MG63 (cell line): ENCODE measurements around the gene INTS2. TPM values are rescaled to one million over a fixed set of nuclear protein-coding genes. Genes with fewer than 3 reads are reported as not detected.
"Not testable (repeated sequence)": the region's sequence is repeated elsewhere in the genome, so short reads cannot be mapped to it uniquely, and the experiment has no call there.

ENCODE experiments used
- DNase-seq: peaks from one replicate; pipeline ENCODE4 v3.0.0-alpha.2; 2020
- H3K27me3 ChIP-seq: fragments of 250-450 bp; sonication (Bioruptor Pico); 2 replicates; pipeline ENCODE4 v1.5.1; 2020; ENCODE audit warnings: mild to moderate bottlenecking, moderate library complexity
- H3K36me3 ChIP-seq: fragments of 250-450 bp; sonication (Bioruptor Pico); 2 replicates; pipeline ENCODE4 v1.5.1; 2020; ENCODE audit warnings: mild to moderate bottlenecking, moderate library complexity
- H3K4me3 ChIP-seq: fragments of 250-450 bp; sonication (Bioruptor Pico); 2 replicates; pipeline ENCODE4 v1.5.1; 2020; ENCODE audit warnings: mild to moderate bottlenecking, moderate library complexity
- H3K9me3 ChIP-seq: fragments of 250-450 bp; sonication (Bioruptor Pico); 2 replicates; pipeline ENCODE4 v1.5.1; 2020; ENCODE audit warnings: mild to moderate bottlenecking, moderate library complexity
- total RNA-seq: library from RNA; depleted of rRNA; stranded (reverse); fragments of >200 nt; shearing (Covaris generic); gene quantifications from 2 replicates; pipeline ENCODE4 v1.2.3, GENCODE V29; 2014; ENCODE audit warnings: low replicate concordance; rRNA removed

Gene INTS2, protein sequence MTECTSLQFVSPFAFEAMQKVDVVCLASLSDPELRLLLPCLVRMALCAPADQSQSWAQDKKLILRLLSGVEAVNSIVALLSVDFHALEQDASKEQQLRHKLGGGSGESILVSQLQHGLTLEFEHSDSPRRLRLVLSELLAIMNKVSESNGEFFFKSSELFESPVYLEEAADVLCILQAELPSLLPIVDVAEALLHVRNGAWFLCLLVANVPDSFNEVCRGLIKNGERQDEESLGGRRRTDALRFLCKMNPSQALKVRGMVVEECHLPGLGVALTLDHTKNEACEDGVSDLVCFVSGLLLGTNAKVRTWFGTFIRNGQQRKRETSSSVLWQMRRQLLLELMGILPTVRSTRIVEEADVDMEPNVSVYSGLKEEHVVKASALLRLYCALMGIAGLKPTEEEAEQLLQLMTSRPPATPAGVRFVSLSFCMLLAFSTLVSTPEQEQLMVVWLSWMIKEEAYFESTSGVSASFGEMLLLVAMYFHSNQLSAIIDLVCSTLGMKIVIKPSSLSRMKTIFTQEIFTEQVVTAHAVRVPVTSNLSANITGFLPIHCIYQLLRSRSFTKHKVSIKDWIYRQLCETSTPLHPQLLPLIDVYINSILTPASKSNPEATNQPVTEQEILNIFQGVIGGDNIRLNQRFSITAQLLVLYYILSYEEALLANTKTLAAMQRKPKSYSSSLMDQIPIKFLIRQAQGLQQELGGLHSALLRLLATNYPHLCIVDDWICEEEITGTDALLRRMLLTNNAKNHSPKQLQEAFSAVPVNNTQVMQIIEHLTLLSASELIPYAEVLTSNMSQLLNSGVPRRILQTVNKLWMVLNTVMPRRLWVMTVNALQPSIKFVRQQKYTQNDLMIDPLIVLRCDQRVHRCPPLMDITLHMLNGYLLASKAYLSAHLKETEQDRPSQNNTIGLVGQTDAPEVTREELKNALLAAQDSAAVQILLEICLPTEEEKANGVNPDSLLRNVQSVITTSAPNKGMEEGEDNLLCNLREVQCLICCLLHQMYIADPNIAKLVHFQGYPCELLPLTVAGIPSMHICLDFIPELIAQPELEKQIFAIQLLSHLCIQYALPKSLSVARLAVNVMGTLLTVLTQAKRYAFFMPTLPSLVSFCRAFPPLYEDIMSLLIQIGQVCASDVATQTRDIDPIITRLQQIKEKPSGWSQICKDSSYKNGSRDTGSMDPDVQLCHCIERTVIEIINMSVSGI
- total RNA-seq, result 8.1 and 11.9 TPM in 2 replicates

- Histone ChIP-seq H3K27me3 (no peaks in the 10 kb centered on the region), H3K9me3 (no peaks in the 10 kb centered on the region), H3K4me3 (peak within 1 kb of the TSS; percentile 89), H3K36me3 (peaks cover 26% of the 10 kb centered on the region)
- peak; percentile 99 for DNase-seq
Measured at GRCh38 chr17:61927208-61928100, at the start of gene INTS2. Gene INTS2, minus strand, starts transcription at chr17:61927982. Its CDS starts 1,338 bp downstream, at chr17:61926644.

- Histone ChIP-seq H3K4me3 (no peak overlapping the region), H3K9me3 (no peaks in the 10 kb centered on the region), H3K27me3 (no peaks in the 10 kb centered on the region), H3K36me3 (peaks cover 59% of the 10 kb centered on the region)
- DNase-seq, result no peak
Measured at GRCh38 chr17:61974115-61974514, 46.3 kb upstream of the INTS2 start.

GRCh38 chr17:61972311-61972710 is 44.5 kb upstream of the INTS2 start:
- Histone ChIP-seq H3K4me3 (no peak overlapping the region), H3K9me3 (no peaks in the 10 kb centered on the region), H3K27me3 (no peaks in the 10 kb centered on the region), H3K36me3 (peaks cover 67% of the 10 kb centered on the region)
- no peak for DNase-seq

DNA sequence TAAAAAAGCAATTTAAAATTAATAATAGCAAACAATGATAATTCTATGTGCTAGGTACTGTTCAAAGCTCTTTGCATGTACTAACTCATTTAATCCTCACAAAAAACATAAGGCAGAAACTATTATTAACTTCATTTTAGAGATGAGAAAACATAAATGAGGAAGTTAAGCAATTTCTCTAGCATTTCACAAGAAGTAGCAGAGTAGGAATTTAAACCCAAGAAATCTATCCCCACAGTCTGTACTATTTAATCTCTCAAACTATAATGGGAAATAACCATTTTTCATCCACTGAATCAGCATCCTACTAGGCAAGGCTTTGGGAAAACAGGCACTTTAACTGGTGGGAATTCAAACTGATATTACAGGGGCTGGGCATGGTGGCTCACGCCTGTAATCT is 42.2 kb upstream of the INTS2 start:
- Histone ChIP-seq H3K36me3 (peaks cover 71% of the 10 kb centered on the region), H3K9me3 (no peaks in the 10 kb centered on the region), H3K4me3 (no peak overlapping the region), H3K27me3 (no peaks in the 10 kb centered on the region)
- DNase-seq, result no peak

DNA sequence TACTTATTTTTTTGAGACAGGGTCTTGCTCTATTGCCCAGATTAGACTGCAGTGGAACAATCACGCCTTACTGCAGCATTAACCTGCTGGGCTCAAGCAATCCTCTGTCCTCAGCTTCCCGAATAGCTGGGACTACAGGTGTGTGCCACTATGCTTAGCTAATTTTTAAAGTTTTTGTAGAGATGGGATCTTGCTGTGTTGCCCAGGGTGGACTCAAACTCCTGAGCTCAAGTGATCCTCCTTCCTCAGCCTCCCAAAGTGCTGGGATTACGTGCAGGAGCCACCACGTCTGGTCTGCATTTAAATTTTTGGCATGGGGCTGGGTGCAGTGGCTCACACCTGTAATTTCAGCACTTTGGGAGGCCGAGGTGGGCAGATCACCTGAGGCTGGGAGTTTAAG is 41.0 kb upstream of the INTS2 start:
- DNase-seq, result no peak
- Histone ChIP-seq H3K27me3 (no peaks in the 10 kb centered on the region), H3K36me3 (peaks cover 78% of the 10 kb centered on the region), H3K4me3 (no peak overlapping the region), H3K9me3 (no peaks in the 10 kb centered on the region)

DNA sequence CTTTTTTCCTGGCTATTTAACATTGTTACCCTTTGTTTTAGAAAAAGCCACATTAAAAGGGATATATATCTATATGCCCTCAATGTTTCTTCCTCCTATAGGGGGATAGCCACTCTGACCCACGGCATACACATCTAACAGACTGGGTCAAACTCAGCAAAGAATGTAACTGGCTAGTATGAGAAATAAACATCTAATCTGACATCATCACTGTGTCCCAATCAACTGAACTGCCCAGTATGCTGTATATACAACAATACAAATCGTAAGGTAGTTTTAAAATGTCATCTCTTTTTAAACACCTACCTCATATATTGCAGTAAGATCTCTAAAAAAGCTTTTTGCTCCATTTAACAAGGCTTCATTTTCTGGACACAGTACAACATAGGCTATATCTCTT is 39.9 kb upstream of the INTS2 start:
- H3K9me3 ChIP-seq, result no peaks in the 10 kb centered on the region
- H3K4me3 ChIP-seq, result no peak overlapping the region
- no peak for DNase-seq
- H3K27me3 ChIP-seq, result no peaks in the 10 kb centered on the region
- H3K36me3 ChIP-seq, result peaks cover 83% of the 10 kb centered on the region

DNA sequence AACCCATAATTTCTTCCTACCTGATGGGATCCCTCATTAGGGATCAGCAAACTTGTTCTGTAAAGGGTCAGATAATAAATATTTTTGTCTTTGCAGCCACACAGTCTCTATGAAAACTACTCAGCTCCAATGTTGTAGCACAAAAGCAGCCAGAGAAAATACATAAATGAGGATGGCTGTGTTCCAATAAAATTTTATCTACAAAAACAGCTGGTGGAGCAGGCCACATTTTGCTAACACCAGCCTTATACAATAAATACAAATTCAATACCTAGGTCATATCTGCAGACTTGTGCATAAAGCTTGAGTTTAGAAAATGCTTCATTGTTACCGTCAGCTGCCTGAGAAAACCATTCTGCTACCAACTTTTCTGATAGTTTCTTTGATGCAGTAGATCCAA is 38.4 kb upstream of the INTS2 start:
- Histone ChIP-seq H3K36me3 (peaks cover 82% of the 10 kb centered on the region), H3K4me3 (no peak overlapping the region), H3K9me3 (no peaks in the 10 kb centered on the region), H3K27me3 (no peaks in the 10 kb centered on the region)
- DNase-seq, result no peak

DNA sequence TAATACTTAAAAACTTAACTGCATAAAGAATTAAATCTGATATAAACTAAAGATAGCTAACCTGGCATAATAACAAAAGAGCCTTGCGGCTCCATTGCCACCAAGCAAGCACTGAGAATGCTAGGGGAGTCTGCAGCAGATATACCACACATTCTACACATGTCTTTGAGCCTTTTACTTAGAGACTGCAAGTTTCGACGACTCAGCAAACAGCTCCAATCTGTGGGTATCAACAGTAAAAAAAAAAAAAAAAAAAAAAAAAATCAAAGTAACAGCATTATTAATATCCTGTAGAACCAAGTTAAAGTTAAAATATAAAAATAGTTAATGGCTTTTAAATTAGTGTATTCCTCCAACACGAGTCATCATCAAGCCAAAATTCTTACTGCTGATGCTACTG is 27.8 kb upstream of the INTS2 start:
- H3K4me3 ChIP-seq, result no peak overlapping the region
- no peaks in the 10 kb centered on the region for H3K27me3 ChIP-seq
- H3K9me3 ChIP-seq, result no peaks in the 10 kb centered on the region
- DNase-seq, result no peak
- H3K36me3 ChIP-seq, result peaks cover 76% of the 10 kb centered on the region

DNA sequence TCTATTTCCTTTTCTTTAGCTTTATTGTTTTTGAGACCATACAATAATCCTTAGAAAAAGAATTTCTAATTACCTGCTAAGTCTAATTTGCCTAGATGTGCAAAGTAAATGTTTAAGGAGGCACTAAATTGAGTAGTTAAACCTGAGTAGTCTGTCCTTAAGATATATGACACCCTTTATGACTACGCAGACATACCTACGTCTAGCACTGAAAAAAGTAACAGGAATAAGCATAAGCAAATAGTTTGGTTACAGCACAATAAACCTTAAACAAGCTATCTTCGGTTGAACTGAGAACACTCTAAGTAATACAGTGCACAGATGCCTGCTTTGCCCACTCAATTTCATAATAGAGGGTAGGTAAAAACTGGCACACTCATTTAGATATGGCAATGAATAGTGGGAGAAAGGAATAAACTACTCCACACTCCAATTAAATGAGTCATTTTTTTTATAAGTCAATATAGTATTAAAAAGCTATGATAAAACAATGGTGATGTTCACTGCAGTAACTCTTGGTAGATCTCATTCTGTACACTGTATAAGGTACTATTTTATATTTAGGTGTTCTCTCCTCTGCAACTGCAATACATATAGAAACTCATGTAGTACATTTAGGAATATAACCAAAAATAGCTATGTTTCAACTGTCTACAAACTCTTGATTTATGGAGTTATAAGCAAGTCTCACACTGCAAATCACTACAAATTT is 19.7 kb upstream of the INTS2 start:
- Histone ChIP-seq H3K36me3 (peaks cover 80% of the 10 kb centered on the region), H3K4me3 (no peak overlapping the region), H3K9me3 (no peaks in the 10 kb centered on the region), H3K27me3 (no peaks in the 10 kb centered on the region)
- no peak for DNase-seq

- H3K27me3 ChIP-seq, result no peaks in the 10 kb centered on the region
- no peak overlapping the region for H3K4me3 ChIP-seq
- DNase-seq, result no peak
- peaks cover 78% of the 10 kb centered on the region for H3K36me3 ChIP-seq
- no peaks in the 10 kb centered on the region; the same call in 1 of the 2 replicates for H3K9me3 ChIP-seq
Measured at GRCh38 chr17:61946359-61946758, 18.6 kb upstream of the INTS2 start.

- peaks cover 56% of the 10 kb centered on the region for H3K36me3 ChIP-seq
- DNase-seq, result no peak
Measured at GRCh38 chr17:61943117-61943516, 15.3 kb upstream of the INTS2 start.

DNA sequence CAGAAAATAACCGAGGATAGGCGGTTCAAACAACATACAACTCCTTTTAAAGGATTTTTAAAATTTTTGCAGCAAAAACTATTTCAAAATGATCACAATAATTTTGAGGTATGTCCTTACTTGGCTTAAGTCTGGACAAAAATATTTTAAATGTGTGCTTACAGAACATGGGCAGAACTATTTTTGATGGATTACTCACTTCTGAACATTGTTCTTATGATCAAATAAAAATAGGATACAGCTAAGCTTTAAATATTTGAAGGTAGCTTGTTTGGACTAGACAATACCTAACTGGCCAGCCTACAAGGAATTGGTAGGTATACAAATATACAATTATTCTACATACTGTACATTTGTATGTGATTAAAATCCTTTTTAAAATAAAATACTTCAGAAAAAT is 14.3 kb upstream of the INTS2 start:
- no peak overlapping the region for H3K4me3 ChIP-seq
- H3K36me3 ChIP-seq, result peaks cover 46% of the 10 kb centered on the region
- no peak for DNase-seq
- H3K9me3 ChIP-seq, result no peaks in the 10 kb centered on the region; the same call in 1 of the 2 replicates
- no peaks in the 10 kb centered on the region for H3K27me3 ChIP-seq

More at GRCh38 chr17:61943117-61943516, 15.3 kb upstream of the INTS2 start:
- no peaks in the 10 kb centered on the region for H3K27me3 ChIP-seq
- no peak overlapping the region for H3K4me3 ChIP-seq
- H3K9me3 ChIP-seq, result no peaks in the 10 kb centered on the region; the same call in 1 of the 2 replicates

GRCh38 chr17:61928101-61928436 is 287 bp upstream of the INTS2 start:
- H3K36me3 ChIP-seq, result peaks cover 26% of the 10 kb centered on the region
- no peak for DNase-seq
- H3K27me3 ChIP-seq, result no peaks in the 10 kb centered on the region
- H3K9me3 ChIP-seq, result no peaks in the 10 kb centered on the region
- H3K4me3 ChIP-seq, result peak overlapping the region; percentile 89

- peak overlapping the region; percentile 89 for H3K4me3 ChIP-seq
- no peaks in the 10 kb centered on the region for H3K27me3 ChIP-seq
- no peaks in the 10 kb centered on the region for H3K9me3 ChIP-seq
- DNase-seq, result no peak
- peaks cover 29% of the 10 kb centered on the region for H3K36me3 ChIP-seq
Measured at GRCh38 chr17:61926826-61927207, 965 bp downstream of the INTS2 start.

- H3K36me3 ChIP-seq, result peaks cover 52% of the 10 kb centered on the region
- not testable (repeated sequence) for DNase-seq, H3K4me3 ChIP-seq, H3K9me3 ChIP-seq, H3K27me3 ChIP-seq
Measured at GRCh38 chr17:61915162-61915561, 12.6 kb downstream of the INTS2 start.
